ENCODE measurements around the gene LSG1. TPM values are rescaled to one million over a fixed set of nuclear protein-coding genes. Genes with fewer than 3 reads are reported as not detected.

LSG1 gene
- total and polyA plus RNA-seq, 2 of the 13 experiments (the other 11 are each of a cell fraction or from before 2014, with no cell fraction given): 21.4 to 32.1 TPM

DNA sequence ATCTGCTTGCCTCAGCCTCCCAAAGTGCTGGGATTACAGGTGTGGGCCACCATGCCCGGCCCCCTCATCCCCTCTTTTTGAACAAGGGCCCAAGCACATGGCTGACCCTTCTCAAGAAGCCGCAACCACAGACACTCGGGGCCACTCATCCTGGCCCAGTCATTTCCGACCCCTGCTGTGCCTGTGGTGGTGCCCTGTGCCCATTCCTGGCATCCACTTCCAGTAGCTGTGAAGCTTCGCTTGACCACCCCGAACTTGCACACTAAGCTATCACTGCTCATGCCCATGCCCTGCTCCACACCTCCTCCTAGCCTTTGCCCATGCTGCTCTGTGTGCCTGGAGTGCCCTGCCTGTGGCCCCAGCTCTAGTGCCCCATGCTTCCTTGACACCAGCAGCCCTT, 47.0 kb downstream of the LSG1 start:
- ATAC-seq (no peak), DNase-seq (ENCODE audit: low spot score) (no peak), FAIRE-seq (no peak)
- H3K4me2 ChIP-seq (ENCODE audit: low read depth, low read length): no peak overlapping the region
- H2AFZ ChIP-seq (ENCODE audit: low read length): no peak overlapping the region
- H3K9ac ChIP-seq (ENCODE audit: insufficient read depth, low read depth, low read length): no peak overlapping the region
- H3K27ac ChIP-seq (ENCODE audit: extremely low read length, insufficient read depth, low read length): no peak overlapping the region
- H3K4me3 ChIP-seq (replicated peaks in 1 of 3; ENCODE audit: insufficient read depth in 1 of 3, low read depth in 2 of 3, low read length in 3 of 3): no peak overlapping the region
- TF ChIP-seq NR2F1 (CRISPR knock-in tag; IDR thresholded peaks at IDR 0.05) (no peak), AGO2 (optimal IDR thresholded peaks at IDR 0.05; ENCODE audit: low read depth, low read length) (peak; percentile 18), MXI1 (IDR thresholded peaks at IDR 0.05; ENCODE audit: borderline replicate concordance, low read depth, low read length) (no peak)
- TF ChIP-seq, protein P1, sequence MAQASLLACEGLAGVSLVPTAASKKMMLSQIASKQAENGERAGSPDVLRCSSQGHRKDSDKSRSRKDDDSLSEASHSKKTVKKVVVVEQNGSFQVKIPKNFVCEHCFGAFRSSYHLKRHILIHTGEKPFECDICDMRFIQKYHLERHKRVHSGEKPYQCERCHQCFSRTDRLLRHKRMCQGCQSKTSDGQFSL (CRISPR knock-in tag; IDR thresholded peaks at IDR 0.05): no peak
- no peaks in the 10 kb centered on the region for H3K9me3 ChIP-seq (ENCODE audit: low read length)
- POLR2A ChIA-PET: no interaction called here
- peaks cover 21% of the 10 kb centered on the region for H3K4me1 ChIP-seq (ENCODE audit: insufficient read depth, low read length)
- H3K79me2 ChIP-seq (ENCODE audit: insufficient read depth, low read length): no peaks in the 10 kb centered on the region
- CTCF ChIA-PET (ENCODE audit: low intra/inter-chr PET ratio, low total read pairs): no interaction called here
- 97% methylated on average over 5 of the region's 6 CpGs for WGBS (ENCODE audit: low lambda C conversion rate)
- in situ Hi-C loops (cut with HindIII; ENCODE audit: extremely low pct_ligation_motif_present, low pct_unique_long_range_greater_than_20kb) (no loop called here), intact Hi-C loops (cut with micrococcal nuclease; ENCODE audit: unreplicated experiment) (no loop called here)
- no peaks in the 10 kb centered on the region for H3K27me3 ChIP-seq (ENCODE audit: control insufficient read depth in 1 of 2, insufficient read depth in 2 of 2, low read length in 2 of 2)
- H4K20me1 ChIP-seq (ENCODE audit: insufficient read depth, low read length): no peaks in the 10 kb centered on the region
- H3K36me3 ChIP-seq (replicated peaks in 1 of 2; ENCODE audit: control insufficient read depth in 1 of 2, insufficient read depth in 2 of 2, low read length in 2 of 2): peaks cover 6 to 13% of the 10 kb centered on the region in 2 experiments; a peak in 3 of 5 replicates
- BruUV-seq (replicated peaks): no TSS peak

DNA sequence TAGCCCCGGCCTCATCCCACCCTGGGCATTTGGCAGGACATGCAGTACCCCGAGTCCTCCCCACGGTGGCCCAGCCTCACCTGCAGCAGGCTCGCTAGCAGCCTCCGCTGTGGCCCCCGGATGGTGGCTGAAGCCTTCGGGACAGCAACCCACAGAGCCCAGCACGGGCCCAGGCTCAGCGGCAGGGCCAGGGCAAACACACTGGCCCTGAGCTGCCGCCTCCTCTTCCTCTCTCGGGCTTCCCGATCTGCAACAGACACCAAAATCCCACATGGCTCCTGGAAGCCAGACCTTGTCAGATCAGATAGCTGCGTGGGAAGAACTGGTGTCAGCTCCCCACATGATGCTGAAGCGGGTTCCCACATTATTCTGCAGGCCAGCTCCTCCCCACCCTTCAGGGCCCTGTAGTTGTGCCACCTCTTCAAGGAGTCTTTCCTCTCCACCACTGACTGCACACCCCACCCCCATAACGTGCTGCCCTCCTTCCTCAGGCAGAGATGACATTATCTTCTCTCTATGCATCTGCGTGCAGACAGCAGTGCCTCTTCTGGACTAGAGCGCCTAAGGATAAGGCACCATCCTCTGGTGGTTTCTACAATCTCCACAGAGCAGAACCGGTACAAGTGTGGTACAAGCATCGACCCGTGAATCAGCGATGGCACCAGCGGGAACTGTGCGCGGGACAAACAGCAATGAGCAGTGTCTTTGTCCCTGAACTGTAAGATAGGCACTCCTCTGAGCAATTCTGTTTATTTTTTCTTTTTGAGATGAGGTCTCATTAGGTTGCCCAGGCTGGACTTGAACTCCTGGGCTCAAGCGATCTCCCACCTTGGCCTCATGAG, 48.3 kb downstream of the LSG1 start:
- 89% methylated on average over 25 of the region's 25 CpGs for WGBS (ENCODE audit: low lambda C conversion rate)
- no peak overlapping the region for H3K4me3 ChIP-seq (replicated peaks in 1 of 3; ENCODE audit: insufficient read depth in 1 of 3, low read depth in 2 of 3, low read length in 3 of 3)
- intact Hi-C loops (cut with micrococcal nuclease; ENCODE audit: unreplicated experiment) (no loop called here), in situ Hi-C loops (cut with HindIII; ENCODE audit: extremely low pct_ligation_motif_present, low pct_unique_long_range_greater_than_20kb) (no loop called here)
- no peak overlapping the region for H3K27ac ChIP-seq (ENCODE audit: extremely low read length, insufficient read depth, low read length)
- FAIRE-seq: no peak
- DNase-seq (ENCODE audit: low spot score): no peak
- no peak overlapping the region for H3K4me2 ChIP-seq (ENCODE audit: low read depth, low read length)
- no peak overlapping the region for H2AFZ ChIP-seq (ENCODE audit: low read length)
- H3K4me1 ChIP-seq (ENCODE audit: insufficient read depth, low read length): peaks cover 21% of the 10 kb centered on the region
- no peaks in the 10 kb centered on the region for H3K79me2 ChIP-seq (ENCODE audit: insufficient read depth, low read length)
- H3K9ac ChIP-seq (ENCODE audit: insufficient read depth, low read depth, low read length): no peak overlapping the region
- ChIA-PET CTCF (ENCODE audit: low intra/inter-chr PET ratio, low total read pairs) (no interaction called here), POLR2A (no interaction called here)
- peak; percentile 36 for ATAC-seq
- no peaks in the 10 kb centered on the region for H3K27me3 ChIP-seq (ENCODE audit: control insufficient read depth in 1 of 2, insufficient read depth in 2 of 2, low read length in 2 of 2)
- no TSS peak for BruUV-seq (replicated peaks)
- no peaks in the 10 kb centered on the region for H3K9me3 ChIP-seq (ENCODE audit: low read length)
- H4K20me1 ChIP-seq (ENCODE audit: insufficient read depth, low read length): no peaks in the 10 kb centered on the region
- peaks cover 6 to 13% of the 10 kb centered on the region in 2 experiments; a peak in 3 of 5 replicates for H3K36me3 ChIP-seq (replicated peaks in 1 of 2; ENCODE audit: control insufficient read depth in 1 of 2, insufficient read depth in 2 of 2, low read length in 2 of 2)
- TF ChIP-seq ERF (CRISPR knock-in tag; IDR thresholded peaks at IDR 0.05) (no peak), KDM5B (CRISPR knock-in tag; IDR thresholded peaks at IDR 0.05; ENCODE audit: borderline replicate concordance) (no peak), ETV6 (CRISPR knock-in tag; conservative IDR thresholded peaks at IDR 0.05) (no peak), ZNF883 (CRISPR knock-in tag; IDR thresholded peaks at IDR 0.05; ENCODE audit: not compliant biosample characterization) (no peak), CENPX (CRISPR knock-in tag; IDR thresholded peaks at IDR 0.05) (no peak), NFATC3 (CRISPR knock-in tag; IDR thresholded peaks at IDR 0.05) (no peak), NR1H2 (CRISPR knock-in tag; IDR thresholded peaks at IDR 0.05; ENCODE audit: borderline replicate concordance, low read depth) (no peak), TBL1XR1 (IDR thresholded peaks at IDR 0.05; ENCODE audit: borderline replicate concordance, low read length, partially characterized antibody) (no peak), DNMT3B (CRISPR knock-in tag; conservative IDR thresholded peaks at IDR 0.05) (no peak), TFDP2 (CRISPR knock-in tag; IDR thresholded peaks at IDR 0.05) (no peak)
- TF ChIP-seq, protein P2, sequence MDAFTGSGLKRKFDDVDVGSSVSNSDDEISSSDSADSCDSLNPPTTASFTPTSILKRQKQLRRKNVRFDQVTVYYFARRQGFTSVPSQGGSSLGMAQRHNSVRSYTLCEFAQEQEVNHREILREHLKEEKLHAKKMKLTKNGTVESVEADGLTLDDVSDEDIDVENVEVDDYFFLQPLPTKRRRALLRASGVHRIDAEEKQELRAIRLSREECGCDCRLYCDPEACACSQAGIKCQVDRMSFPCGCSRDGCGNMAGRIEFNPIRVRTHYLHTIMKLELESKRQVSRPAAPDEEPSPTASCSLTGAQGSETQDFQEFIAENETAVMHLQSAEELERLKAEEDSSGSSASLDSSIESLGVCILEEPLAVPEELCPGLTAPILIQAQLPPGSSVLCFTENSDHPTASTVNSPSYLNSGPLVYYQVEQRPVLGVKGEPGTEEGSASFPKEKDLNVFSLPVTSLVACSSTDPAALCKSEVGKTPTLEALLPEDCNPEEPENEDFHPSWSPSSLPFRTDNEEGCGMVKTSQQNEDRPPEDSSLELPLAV (CRISPR knock-in tag; conservative IDR thresholded peaks at IDR 0.05; ENCODE audit: low read depth): no peak

Data from HepG2 (cell line).